SK-N-SH treated with all-trans-retinoic acid at 6 μM for 48 hours (cell line): ENCODE data around the gene OR56A1.

ENCODE experiments used
- ATAC-seq: fragments of 200-7000 bp; cut with Tn5 transposase; 3 replicates; pipeline ENCODE4 v1.9.1; 2020; ENCODE audit warnings: mild to moderate bottlenecking, moderate library complexity
- ARNTL ChIP-seq: fragments of 450-650 bp; formaldehyde crosslinking; IDR thresholded peaks from 2 replicates; pipeline ENCODE4 v1.5.0; 2020; ENCODE audit warnings: low read depth, mild to moderate bottlenecking, moderate library complexity, borderline replicate concordance
- BACH2 ChIP-seq: fragments of 250-450 bp; sonication (Bioruptor Pico); IDR thresholded peaks from 2 replicates; pipeline ENCODE4 v1.9.0; 2021; ENCODE audit warnings: mild to moderate bottlenecking, borderline replicate concordance
- CSDC2 ChIP-seq: fragments of 250-450 bp; sonication (Bioruptor Pico); IDR thresholded peaks from 2 replicates; pipeline ENCODE4 v1.5.0; 2020; ENCODE audit warnings: mild to moderate bottlenecking, moderate library complexity
- ESRRG ChIP-seq: fragments of 250-450 bp; sonication (Bioruptor Pico); IDR thresholded peaks from 2 replicates; pipeline ENCODE4 v1.6.1; 2021; ENCODE audit warnings: mild to moderate bottlenecking
- GLIS3 ChIP-seq: fragments of 250-450 bp; sonication (Bioruptor Pico); IDR thresholded peaks from 2 replicates; pipeline ENCODE4 v1.5.0; 2020; ENCODE audit warnings: mild to moderate bottlenecking, moderate library complexity
- ISL1 ChIP-seq: fragments of 250-450 bp; sonication (Bioruptor Pico); IDR thresholded peaks from 2 replicates; pipeline ENCODE4 v2.1.2; 2022; ENCODE audit warnings: mild to moderate bottlenecking, moderate library complexity
- OSR1 ChIP-seq: fragments of 250-450 bp; sonication (Bioruptor Pico); IDR thresholded peaks from 2 replicates; pipeline ENCODE4 v1.8.0; 2022; ENCODE audit warnings: moderate library complexity, mild to moderate bottlenecking, inconsistent platforms
- PPARA ChIP-seq: fragments of 250-450 bp; sonication (Bioruptor Pico); IDR thresholded peaks from 2 replicates; pipeline ENCODE4 v1.5.0; 2020; ENCODE audit warnings: mild to moderate bottlenecking, borderline replicate concordance
- RARB ChIP-seq: fragments of 250-450 bp; sonication (Bioruptor Pico); IDR thresholded peaks from 2 replicates; pipeline ENCODE4 v1.8.0; 2021; ENCODE audit warnings: mild to moderate bottlenecking, moderate library complexity
- SNAI2 ChIP-seq: fragments of 250-450 bp; sonication (Bioruptor Pico); IDR thresholded peaks from 2 replicates; pipeline ENCODE4 v1.5.0; 2020; ENCODE audit warnings: mild to moderate bottlenecking, moderate library complexity
- TCF4 ChIP-seq: fragments of 250-450 bp; sonication (Bioruptor Pico); IDR thresholded peaks from 2 replicates; pipeline ENCODE4 v1.8.0; 2021; ENCODE audit warnings: mild to moderate bottlenecking, moderate library complexity, borderline replicate concordance
- TOX ChIP-seq: fragments of 250-450 bp; sonication (Bioruptor Pico); IDR thresholded peaks from 2 replicates; pipeline ENCODE4 v1.8.0; 2021; ENCODE audit warnings: mild to moderate bottlenecking, moderate library complexity, borderline replicate concordance
- ZC3H10 ChIP-seq: fragments of 250-450 bp; sonication (Bioruptor Pico); IDR thresholded peaks from 2 replicates; pipeline ENCODE4 v1.5.1; 2021; ENCODE audit warnings: mild to moderate bottlenecking, moderate library complexity
- ZFP3 ChIP-seq: fragments of 250-450 bp; sonication (Bioruptor Pico); IDR thresholded peaks from 2 replicates; pipeline ENCODE4 v1.5.0; 2020; ENCODE audit warnings: mild to moderate bottlenecking, moderate library complexity
- ZFP30 ChIP-seq: fragments of 450-650 bp; formaldehyde crosslinking; IDR thresholded peaks from 2 replicates; pipeline ENCODE4 v1.5.0; 2022; ENCODE audit warnings: mild to moderate bottlenecking, moderate library complexity
- ZNF565 ChIP-seq: fragments of 450-650 bp; formaldehyde crosslinking; conservative IDR thresholded peaks from 2 replicates; pipeline ENCODE4 v1.5.0; 2020; ENCODE audit warnings: low read depth, mild to moderate bottlenecking, moderate library complexity
- ZNF70 ChIP-seq: fragments of 450-650 bp; formaldehyde crosslinking; IDR thresholded peaks from 2 replicates; pipeline ENCODE4 v1.5.0; 2020; ENCODE audit warnings: mild to moderate bottlenecking, moderate library complexity
- ZNF8 ChIP-seq: fragments of 450-650 bp; formaldehyde crosslinking; IDR thresholded peaks from 2 replicates; pipeline ENCODE4 v1.5.0; 2020; ENCODE audit warnings: mild to moderate bottlenecking, moderate library complexity
- TF ChIP-seq, protein P1 (sequence below): fragments of 250-450 bp; sonication (Bioruptor Pico); IDR thresholded peaks from 2 replicates; pipeline ENCODE4 v1.5.1; 2020; ENCODE audit warnings: low read depth, mild to moderate bottlenecking, moderate library complexity
- TF ChIP-seq, protein P2 (sequence below): fragments of 250-450 bp; sonication (Bioruptor Pico); IDR thresholded peaks from 2 replicates; pipeline ENCODE4 v1.8.0; 2021; ENCODE audit warnings: low read depth, mild to moderate bottlenecking, moderate library complexity, borderline replicate concordance
- TF ChIP-seq, protein P3 (sequence below): fragments of 250-450 bp; sonication (Bioruptor Pico); IDR thresholded peaks from 2 replicates; pipeline ENCODE4 v1.8.0; 2020; ENCODE audit warnings: mild to moderate bottlenecking, moderate library complexity, borderline replicate concordance
- TF ChIP-seq, protein P4 (sequence below): fragments of 250-450 bp; sonication (Bioruptor Pico); IDR thresholded peaks from 2 replicates; pipeline ENCODE4 v1.5.1; 2021; ENCODE audit warnings: mild to moderate bottlenecking, moderate library complexity
- TF ChIP-seq, protein P5 (sequence below): fragments of 250-450 bp; sonication (Bioruptor Pico); IDR thresholded peaks from 2 replicates; pipeline ENCODE4 v1.5.0; 2020; ENCODE audit warnings: mild to moderate bottlenecking, moderate library complexity

Gene OR56A1

DNA sequence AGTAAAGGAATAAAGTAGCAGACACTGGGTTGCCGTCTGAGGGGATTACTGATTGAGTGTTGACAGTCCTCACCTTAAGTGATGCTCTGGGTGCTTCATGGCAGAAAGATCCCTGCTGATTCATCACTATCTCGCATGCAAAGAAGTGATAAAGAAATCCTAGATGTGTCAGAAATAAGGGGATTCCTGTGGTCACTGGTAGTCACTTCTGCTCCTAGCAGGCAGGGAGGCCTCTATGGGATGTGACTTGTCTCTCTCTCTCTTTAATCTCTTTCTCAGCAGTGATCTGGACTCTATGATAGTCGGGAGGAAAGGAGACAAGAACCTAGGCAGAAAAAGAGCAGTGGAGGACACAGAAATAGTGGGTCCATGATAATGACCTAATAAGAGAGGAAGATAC is 30.9 kb upstream of the OR56A1 start:
- ATAC-seq, result no peak
- TF ChIP-seq ISL1 (CRISPR knock-in tag) (no peak), ZFP30 (CRISPR knock-in tag) (no peak), RARB (CRISPR knock-in tag) (no peak), ZC3H10 (CRISPR knock-in tag) (no peak), PPARA (CRISPR knock-in tag) (no peak), CSDC2 (CRISPR knock-in tag) (no peak)
- TF ChIP-seq, protein P1, sequence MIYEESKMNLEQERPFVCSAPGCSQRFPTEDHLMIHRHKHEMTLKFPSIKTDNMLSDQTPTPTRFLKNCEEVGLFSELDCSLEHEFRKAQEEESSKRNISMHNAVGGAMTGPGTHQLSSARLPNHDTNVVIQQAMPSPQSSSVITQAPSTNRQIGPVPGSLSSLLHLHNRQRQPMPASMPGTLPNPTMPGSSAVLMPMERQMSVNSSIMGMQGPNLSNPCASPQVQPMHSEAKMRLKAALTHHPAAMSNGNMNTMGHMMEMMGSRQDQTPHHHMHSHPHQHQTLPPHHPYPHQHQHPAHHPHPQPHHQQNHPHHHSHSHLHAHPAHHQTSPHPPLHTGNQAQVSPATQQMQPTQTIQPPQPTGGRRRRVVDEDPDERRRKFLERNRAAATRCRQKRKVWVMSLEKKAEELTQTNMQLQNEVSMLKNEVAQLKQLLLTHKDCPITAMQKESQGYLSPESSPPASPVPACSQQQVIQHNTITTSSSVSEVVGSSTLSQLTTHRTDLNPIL (CRISPR knock-in tag), result no peak

DNA sequence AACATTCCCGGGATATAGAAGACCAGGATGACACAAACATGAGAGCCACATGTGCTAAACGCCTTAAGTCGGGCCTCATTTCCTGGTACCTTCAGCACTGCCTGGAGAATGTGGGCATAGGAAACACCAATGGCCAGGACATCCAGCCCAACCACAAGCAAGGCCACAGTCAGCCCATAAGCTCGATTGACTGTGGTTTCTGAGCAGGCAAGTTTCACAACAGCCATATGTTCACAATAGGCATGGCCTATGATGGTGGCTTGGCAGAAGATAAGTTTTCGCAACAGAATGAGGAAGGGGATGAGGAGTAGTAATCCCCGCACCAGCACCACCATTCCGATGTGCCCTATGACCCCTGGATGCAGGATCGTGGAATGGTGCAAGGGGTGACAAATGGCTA is 26.9 kb upstream of the OR56A1 start:
- no peak for TF ChIP-seq SNAI2 (CRISPR knock-in tag)
- TF ChIP-seq ZFP30 (CRISPR knock-in tag), result no peak
- TF ChIP-seq PPARA (CRISPR knock-in tag), result no peak
- TF ChIP-seq ZFP3 (CRISPR knock-in tag), result no peak
- no peak for TF ChIP-seq BACH2 (CRISPR knock-in tag)
- TF ChIP-seq, protein P1 (CRISPR knock-in tag), result no peak
- TF ChIP-seq ZC3H10 (CRISPR knock-in tag), result no peak
- TF ChIP-seq ISL1 (CRISPR knock-in tag), result no peak
- no peak for TF ChIP-seq ZNF565 (CRISPR knock-in tag)
- TF ChIP-seq OSR1 (CRISPR knock-in tag), result no peak
- TF ChIP-seq, protein P2, sequence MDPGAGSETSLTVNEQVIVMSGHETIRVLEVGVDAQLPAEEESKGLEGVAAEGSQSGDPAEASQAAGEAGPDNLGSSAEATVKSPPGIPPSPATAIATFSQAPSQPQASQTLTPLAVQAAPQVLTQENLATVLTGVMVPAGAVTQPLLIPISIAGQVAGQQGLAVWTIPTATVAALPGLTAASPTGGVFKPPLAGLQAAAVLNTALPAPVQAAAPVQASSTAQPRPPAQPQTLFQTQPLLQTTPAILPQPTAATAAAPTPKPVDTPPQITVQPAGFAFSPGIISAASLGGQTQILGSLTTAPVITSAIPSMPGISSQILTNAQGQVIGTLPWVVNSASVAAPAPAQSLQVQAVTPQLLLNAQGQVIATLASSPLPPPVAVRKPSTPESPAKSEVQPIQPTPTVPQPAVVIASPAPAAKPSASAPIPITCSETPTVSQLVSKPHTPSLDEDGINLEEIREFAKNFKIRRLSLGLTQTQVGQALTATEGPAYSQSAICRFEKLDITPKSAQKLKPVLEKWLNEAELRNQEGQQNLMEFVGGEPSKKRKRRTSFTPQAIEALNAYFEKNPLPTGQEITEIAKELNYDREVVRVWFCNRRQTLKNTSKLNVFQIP (CRISPR knock-in tag), result no peak
- TF ChIP-seq ZNF70, result no peak
- TF ChIP-seq ARNTL, result no peak
- TF ChIP-seq TOX, result no peak
- no peak for TF ChIP-seq RARB (CRISPR knock-in tag)
- TF ChIP-seq ESRRG (CRISPR knock-in tag), result no peak
- TF ChIP-seq GLIS3, result no peak
- TF ChIP-seq CSDC2 (CRISPR knock-in tag), result no peak
- TF ChIP-seq, protein P3, sequence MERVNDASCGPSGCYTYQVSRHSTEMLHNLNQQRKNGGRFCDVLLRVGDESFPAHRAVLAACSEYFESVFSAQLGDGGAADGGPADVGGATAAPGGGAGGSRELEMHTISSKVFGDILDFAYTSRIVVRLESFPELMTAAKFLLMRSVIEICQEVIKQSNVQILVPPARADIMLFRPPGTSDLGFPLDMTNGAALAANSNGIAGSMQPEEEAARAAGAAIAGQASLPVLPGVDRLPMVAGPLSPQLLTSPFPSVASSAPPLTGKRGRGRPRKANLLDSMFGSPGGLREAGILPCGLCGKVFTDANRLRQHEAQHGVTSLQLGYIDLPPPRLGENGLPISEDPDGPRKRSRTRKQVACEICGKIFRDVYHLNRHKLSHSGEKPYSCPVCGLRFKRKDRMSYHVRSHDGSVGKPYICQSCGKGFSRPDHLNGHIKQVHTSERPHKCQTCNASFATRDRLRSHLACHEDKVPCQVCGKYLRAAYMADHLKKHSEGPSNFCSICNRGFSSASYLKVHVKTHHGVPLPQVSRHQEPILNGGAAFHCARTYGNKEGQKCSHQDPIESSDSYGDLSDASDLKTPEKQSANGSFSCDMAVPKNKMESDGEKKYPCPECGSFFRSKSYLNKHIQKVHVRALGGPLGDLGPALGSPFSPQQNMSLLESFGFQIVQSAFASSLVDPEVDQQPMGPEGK (CRISPR knock-in tag), result no peak
- no peak for ATAC-seq

DNA sequence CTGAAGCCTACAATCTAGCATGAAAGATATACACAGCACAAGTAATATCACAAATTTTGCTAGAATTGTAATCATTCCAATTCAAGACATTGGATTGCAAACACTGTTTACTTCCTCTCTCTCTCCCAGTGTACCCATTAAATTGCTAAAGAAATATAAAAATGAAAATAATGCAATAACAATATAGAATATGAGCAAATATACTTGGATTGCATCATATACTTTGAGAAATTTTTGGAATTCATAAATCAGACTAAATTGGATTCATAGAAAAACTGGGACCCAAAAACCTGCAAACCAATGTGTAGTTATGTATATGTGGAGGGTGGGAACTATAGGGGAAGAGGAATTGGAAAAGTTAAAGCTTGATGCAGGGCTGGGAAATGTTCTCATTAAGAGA is 25.0 kb upstream of the OR56A1 start:
- ATAC-seq, result no peak
- TF ChIP-seq ZNF565 (CRISPR knock-in tag), result no peak
- no peak for TF ChIP-seq PPARA (CRISPR knock-in tag)
- no peak for TF ChIP-seq ZFP3 (CRISPR knock-in tag)
- TF ChIP-seq, protein P4, sequence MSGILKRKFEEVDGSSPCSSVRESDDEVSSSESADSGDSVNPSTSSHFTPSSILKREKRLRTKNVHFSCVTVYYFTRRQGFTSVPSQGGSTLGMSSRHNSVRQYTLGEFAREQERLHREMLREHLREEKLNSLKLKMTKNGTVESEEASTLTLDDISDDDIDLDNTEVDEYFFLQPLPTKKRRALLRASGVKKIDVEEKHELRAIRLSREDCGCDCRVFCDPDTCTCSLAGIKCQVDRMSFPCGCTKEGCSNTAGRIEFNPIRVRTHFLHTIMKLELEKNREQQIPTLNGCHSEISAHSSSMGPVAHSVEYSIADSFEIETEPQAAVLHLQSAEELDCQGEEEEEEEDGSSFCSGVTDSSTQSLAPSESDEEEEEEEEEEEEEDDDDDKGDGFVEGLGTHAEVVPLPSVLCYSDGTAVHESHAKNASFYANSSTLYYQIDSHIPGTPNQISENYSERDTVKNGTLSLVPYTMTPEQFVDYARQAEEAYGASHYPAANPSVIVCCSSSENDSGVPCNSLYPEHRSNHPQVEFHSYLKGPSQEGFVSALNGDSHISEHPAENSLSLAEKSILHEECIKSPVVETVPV (CRISPR knock-in tag), result no peak
- TF ChIP-seq TCF4 (CRISPR knock-in tag), result no peak
- no peak for TF ChIP-seq OSR1 (CRISPR knock-in tag)
- TF ChIP-seq ARNTL, result no peak
- TF ChIP-seq ESRRG (CRISPR knock-in tag), result no peak
- TF ChIP-seq, protein P1 (CRISPR knock-in tag), result no peak
- no peak for TF ChIP-seq TOX
- no peak for TF ChIP-seq ZC3H10 (CRISPR knock-in tag)
- TF ChIP-seq, protein P5, sequence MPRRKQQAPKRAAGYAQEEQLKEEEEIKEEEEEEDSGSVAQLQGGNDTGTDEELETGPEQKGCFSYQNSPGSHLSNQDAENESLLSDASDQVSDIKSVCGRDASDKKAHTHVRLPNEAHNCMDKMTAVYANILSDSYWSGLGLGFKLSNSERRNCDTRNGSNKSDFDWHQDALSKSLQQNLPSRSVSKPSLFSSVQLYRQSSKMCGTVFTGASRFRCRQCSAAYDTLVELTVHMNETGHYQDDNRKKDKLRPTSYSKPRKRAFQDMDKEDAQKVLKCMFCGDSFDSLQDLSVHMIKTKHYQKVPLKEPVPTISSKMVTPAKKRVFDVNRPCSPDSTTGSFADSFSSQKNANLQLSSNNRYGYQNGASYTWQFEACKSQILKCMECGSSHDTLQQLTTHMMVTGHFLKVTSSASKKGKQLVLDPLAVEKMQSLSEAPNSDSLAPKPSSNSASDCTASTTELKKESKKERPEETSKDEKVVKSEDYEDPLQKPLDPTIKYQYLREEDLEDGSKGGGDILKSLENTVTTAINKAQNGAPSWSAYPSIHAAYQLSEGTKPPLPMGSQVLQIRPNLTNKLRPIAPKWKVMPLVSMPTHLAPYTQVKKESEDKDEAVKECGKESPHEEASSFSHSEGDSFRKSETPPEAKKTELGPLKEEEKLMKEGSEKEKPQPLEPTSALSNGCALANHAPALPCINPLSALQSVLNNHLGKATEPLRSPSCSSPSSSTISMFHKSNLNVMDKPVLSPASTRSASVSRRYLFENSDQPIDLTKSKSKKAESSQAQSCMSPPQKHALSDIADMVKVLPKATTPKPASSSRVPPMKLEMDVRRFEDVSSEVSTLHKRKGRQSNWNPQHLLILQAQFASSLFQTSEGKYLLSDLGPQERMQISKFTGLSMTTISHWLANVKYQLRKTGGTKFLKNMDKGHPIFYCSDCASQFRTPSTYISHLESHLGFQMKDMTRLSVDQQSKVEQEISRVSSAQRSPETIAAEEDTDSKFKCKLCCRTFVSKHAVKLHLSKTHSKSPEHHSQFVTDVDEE, result no peak
- TF ChIP-seq ISL1 (CRISPR knock-in tag), result no peak
- no peak for TF ChIP-seq ZNF8 (CRISPR knock-in tag)
- no peak for TF ChIP-seq BACH2 (CRISPR knock-in tag)
- no peak for TF ChIP-seq ZNF70
